CD4-positive, alpha-beta T cell treated with Interleukin-10 for 1 hour (primary cell): ENCODE measurements around the gene WNT9A.
A peak's percentile ranks its signal among the peaks of the same experiment; 100 is the strongest.

ENCODE experiments used
- DNase-seq: peaks from one replicate; pipeline ENCODE4 v3.0.0-alpha.2; 2020

WNT9A gene

GRCh38 chr1:227941509-227942020 lies 6.2 kb downstream of the WNT9A start:
- no peak for DNase-seq

GRCh38 chr1:227940791-227941241 lies 6.9 kb downstream of the WNT9A start:
- DNase-seq: no peak

GRCh38 chr1:227939791-227940771 lies 7.7 kb downstream of the WNT9A start:
- no peak for DNase-seq

GRCh38 chr1:227938911-227939790 lies 8.6 kb downstream of the WNT9A start:
- DNase-seq: no peak

GRCh38 chr1:227938276-227938675 lies 9.5 kb downstream of the WNT9A start:
- DNase-seq: no peak

GRCh38 chr1:227937838-227938145 lies 9.9 kb downstream of the WNT9A start:
- no peak for DNase-seq

- no peak for DNase-seq
Measured at GRCh38 chr1:227937031-227937837, 10.5 kb downstream of the WNT9A start.

GRCh38 chr1:227935826-227936225 lies 11.9 kb downstream of the WNT9A start:
- DNase-seq: no peak

- peak; percentile 2 for DNase-seq
Measured at GRCh38 chr1:227934476-227935313, 13.0 kb downstream of the WNT9A start.

- no peak for DNase-seq
Measured at GRCh38 chr1:227929751-227930472, 17.8 kb downstream of the WNT9A start.

- no peak for DNase-seq
Measured at GRCh38 chr1:227928811-227929375, 18.8 kb downstream of the WNT9A start.

GRCh38 chr1:227927971-227928741 lies 19.6 kb downstream of the WNT9A start:
- DNase-seq: no peak

- no peak for DNase-seq
Measured at GRCh38 chr1:227926896-227927885, 20.5 kb downstream of the WNT9A start.

- DNase-seq: no peak
Measured at GRCh38 chr1:227926216-227926791, 21.4 kb downstream of the WNT9A start.

GRCh38 chr1:227925582-227926198 lies 22.0 kb downstream of the WNT9A start:
- no peak for DNase-seq

- no peak for DNase-seq
Measured at GRCh38 chr1:227924833-227925574, 22.7 kb downstream of the WNT9A start.
